DMS153 (cell line): Measurements from ENCODE around the gene DUSP2.

Experiments
- DNase-seq: peaks from one replicate; lab custom pipeline; 2025; lab: John Stamatoyannopoulos, UW

Gene DUSP2

GRCh38 chr2:96131152-96131812 is 14.0 kb downstream of the DUSP2 start:
- no peak for DNase-seq

- DNase-seq = no peak
These were observed 14.8 kb downstream of the DUSP2 start for GRCh38 chr2:96130483-96130882.

- no peak for DNase-seq
These were observed 15.6 kb downstream of the DUSP2 start for GRCh38 chr2:96129528-96130120.

- no peak for DNase-seq
These were observed 16.8 kb downstream of the DUSP2 start for GRCh38 chr2:96128456-96128855.

- DNase-seq = no peak
These were observed 20.6 kb downstream of the DUSP2 start for GRCh38 chr2:96124406-96125265.

GRCh38 chr2:96123936-96124335 is 21.3 kb downstream of the DUSP2 start:
- no peak for DNase-seq

- no peak for DNase-seq
These were observed 21.9 kb downstream of the DUSP2 start for GRCh38 chr2:96123290-96123689.

GRCh38 chr2:96122391-96122790 is 22.8 kb downstream of the DUSP2 start:
- DNase-seq = no peak

GRCh38 chr2:96121414-96121813 is 23.8 kb downstream of the DUSP2 start:
- no peak for DNase-seq

- DNase-seq = no peak
These were observed 24.2 kb downstream of the DUSP2 start for GRCh38 chr2:96120991-96121390.

GRCh38 chr2:96120091-96120720 is 25.0 kb downstream of the DUSP2 start:
- no peak for DNase-seq

- DNase-seq = no peak
These were observed 25.9 kb downstream of the DUSP2 start for GRCh38 chr2:96119389-96119751.

GRCh38 chr2:96118698-96119388 is 26.4 kb downstream of the DUSP2 start:
- DNase-seq = no peak

- DNase-seq = no peak
These were observed 27.3 kb downstream of the DUSP2 start for GRCh38 chr2:96117701-96118588.

- no peak for DNase-seq
These were observed 28.2 kb downstream of the DUSP2 start for GRCh38 chr2:96116879-96117533.

GRCh38 chr2:96116424-96116878 is 28.8 kb downstream of the DUSP2 start, which contains the start of gene ADRA2B:
TSS of gene ADRA2B (minus strand) at chr2:96116571. CDS start at chr2:96116149, 422 bp downstream.
- DNase-seq = peak; percentile 56

- no peak for DNase-seq
These were observed 29.4 kb downstream of the DUSP2 start for GRCh38 chr2:96115631-96116423.

GRCh38 chr2:96114903-96115581 is 30.2 kb downstream of the DUSP2 start:
- DNase-seq = no peak

GRCh38 chr2:96114546-96114902 is 30.7 kb downstream of the DUSP2 start:
- no peak for DNase-seq
